Stomach (tissue), 4 donors: ENCODE data around the gene RNF114.

Source experiments
- CTCF ChIP-seq, 7 experiments: fragments of 450-650 bp in 4 of 7; fragments of 200-600 bp in 3 of 7; sonication (generic) in 3 of 7; IDR thresholded peaks; one replicate each; pipeline ENCODE4 v1.5.1; 2016 to 2019; ENCODE audit warnings: antibody characterized with exemption in 7 of 7, control low read depth in 2 of 7, mild to moderate bottlenecking in 1 of 7
- EP300 ChIP-seq: sonication (generic); formaldehyde crosslinking; IDR thresholded peaks from one replicate; pipeline ENCODE4 v1.6.1; 2017; ENCODE audit warnings: antibody characterized with exemption
- POLR2A ChIP-seq, 4 donors: fragments of 450-650 bp; IDR thresholded peaks; one replicate each; pipeline ENCODE4 v1.6.1; 2016; ENCODE audit warnings: antibody characterized with exemption in 4 of 4, control low read depth in 2 of 4, mild to moderate bottlenecking in 1 of 4, moderate library complexity in 1 of 4

- TF ChIP-seq CTCF (IDR thresholded peaks at IDR 0.05) = no peak
- no peak for TF ChIP-seq POLR2A (IDR thresholded peaks at IDR 0.05)
- TF ChIP-seq EP300 = no peak
Observed at GRCh38 chr20:49890471-49891361, 45.5 kb upstream of the RNF114 start.
